Activated CD4-positive, CD25-positive, alpha-beta regulatory T cell treated with anti-CD3 and anti-CD28 coated beads, Interleukin-2, amount 50 U/mL, for 16 hours (primary cell): Measurements from ENCODE around the gene EDC3.
"Not testable (repeated sequence)": the region's sequence is repeated elsewhere in the genome, so short reads cannot be mapped to it uniquely, and the experiment has no call there.

Experiments used
- DNase-seq: peaks from one replicate; pipeline ENCODE4 v3.0.0-alpha.2; 2020; ENCODE audit warnings: low read depth, low spot score

EDC3 gene

DNA sequence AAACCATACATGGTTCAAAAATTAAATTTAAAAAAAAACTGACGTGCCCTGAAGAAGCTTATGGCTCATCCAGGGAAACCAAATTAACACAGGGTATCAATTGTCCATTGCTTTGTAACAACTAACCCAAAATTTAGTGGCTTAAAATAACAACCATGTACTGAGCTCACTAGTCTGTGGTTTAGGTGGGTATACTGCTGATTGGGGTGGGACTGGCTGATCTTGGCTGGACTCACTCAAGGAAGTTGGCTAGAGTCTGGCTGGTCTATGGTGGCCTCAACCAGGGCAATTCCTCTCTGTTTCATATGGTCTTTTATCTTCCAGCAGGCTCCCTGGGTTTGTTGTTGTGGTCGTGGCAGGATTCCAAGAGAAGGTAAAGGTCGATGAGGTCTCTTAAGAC lies 14.1 kb upstream of the EDC3 start:
- no peak for DNase-seq

DNA sequence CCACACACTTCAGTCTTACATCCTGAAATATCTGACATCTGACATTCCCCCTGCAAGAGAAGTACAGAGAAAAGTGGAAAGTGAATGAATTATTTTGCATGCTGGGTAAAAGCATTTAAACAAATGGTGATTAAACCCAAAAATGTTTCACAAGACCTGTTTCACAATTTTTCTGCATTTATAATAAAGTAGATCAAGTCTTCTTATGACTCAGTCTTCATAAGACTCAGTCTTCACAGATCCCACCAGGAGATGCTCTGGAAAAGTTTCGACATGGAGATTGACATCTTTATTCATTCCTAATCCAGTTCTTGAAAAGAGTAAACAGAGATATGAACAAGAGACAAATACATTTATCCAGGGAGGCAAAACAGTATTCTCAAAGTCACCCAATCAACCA lies 13.2 kb upstream of the EDC3 start:
- DNase-seq = no peak

DNA sequence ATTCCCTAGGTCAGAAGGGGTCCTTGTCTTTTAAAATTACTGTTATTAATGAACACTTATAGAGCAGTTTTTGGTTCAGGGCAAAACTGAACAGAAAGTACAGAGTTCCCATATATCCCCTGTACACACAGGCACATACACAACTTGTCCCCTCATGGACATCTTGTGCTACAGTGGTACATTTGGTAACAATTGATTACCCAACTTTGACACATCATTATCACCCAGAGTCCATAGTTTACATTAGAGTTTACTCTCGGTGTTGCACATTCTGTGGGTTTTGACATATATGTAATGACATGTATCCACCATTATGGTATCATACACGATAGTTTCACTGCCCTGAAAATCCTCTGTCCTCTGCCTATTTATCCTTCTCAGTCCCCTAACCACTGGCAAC lies 984 bp upstream of the EDC3 start:
- DNase-seq = no peak

DNA sequence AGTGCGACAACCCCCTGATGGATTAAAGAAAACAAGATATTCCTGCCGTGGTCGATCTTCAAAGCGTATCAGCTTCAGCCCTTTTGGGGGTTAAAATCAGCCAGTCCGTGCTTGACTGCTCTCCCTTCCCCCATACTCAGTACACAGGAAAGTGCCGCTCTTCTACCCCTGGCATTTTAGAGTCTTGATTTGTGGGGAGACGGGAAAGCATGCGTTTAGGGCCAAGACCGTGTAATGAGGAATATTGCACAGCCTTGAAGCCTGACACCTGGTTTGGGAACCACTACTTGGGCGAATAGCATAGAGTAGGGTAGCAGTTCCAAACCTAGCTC lies 540 bp upstream of the EDC3 start:
- no peak for DNase-seq

DNA sequence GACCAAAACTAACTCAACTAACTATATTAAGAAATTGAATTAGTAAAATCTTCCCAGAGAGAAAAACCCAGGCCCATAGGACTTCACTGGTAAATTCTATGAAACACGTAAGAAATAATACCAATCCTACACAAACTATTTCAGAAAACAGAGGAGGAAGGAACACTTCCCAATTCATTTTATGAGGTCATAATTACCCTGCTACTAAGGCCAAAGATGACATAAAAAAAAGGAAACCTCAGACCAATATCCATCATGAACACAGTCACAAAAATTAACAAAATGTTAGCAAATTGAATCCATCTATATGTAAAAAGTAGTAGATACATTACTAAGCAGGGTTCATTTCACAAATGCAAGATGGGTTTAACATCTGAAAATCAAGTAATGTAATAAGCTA lies 3.5 kb downstream of the EDC3 start:
- DNase-seq = no peak

DNA sequence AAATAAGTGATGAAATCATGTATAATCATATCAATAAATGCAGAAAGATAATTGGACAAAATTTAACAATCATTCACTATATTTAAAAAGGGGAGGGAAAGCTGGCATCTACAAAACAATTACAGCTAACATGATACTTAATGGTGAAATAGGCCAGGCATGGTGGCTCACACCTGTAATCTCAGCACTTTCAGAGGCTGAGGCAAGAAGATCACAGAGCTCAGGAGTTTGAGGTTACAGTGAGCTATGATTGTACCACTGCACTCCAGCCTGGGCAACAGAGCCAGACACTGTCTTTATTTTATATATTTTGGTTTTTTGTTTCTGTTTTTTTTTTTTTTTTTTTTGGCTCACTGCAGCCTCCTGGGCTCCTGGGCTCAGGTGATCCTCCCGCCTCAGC lies 12.1 kb downstream of the EDC3 start:
- no peak for DNase-seq

DNA sequence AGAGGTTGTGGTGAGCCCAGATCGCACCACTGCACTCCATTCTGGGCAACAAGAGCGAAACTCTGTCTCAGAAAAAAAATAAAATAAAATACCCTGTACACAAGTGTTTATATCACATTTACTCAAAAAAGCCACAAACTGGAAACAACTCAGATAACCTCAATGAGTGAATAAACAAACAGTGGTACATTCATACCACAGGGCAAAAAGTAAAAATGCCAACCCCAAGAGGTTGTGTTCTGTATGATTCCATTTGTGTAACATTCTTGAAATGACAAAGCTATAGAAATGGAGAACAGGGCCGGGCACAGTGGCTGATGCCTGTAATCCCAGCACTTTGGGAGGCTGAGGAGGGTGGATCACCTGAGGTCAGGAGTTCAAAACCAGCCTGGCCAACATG lies 12.9 kb downstream of the EDC3 start:
- no peak for DNase-seq

DNA sequence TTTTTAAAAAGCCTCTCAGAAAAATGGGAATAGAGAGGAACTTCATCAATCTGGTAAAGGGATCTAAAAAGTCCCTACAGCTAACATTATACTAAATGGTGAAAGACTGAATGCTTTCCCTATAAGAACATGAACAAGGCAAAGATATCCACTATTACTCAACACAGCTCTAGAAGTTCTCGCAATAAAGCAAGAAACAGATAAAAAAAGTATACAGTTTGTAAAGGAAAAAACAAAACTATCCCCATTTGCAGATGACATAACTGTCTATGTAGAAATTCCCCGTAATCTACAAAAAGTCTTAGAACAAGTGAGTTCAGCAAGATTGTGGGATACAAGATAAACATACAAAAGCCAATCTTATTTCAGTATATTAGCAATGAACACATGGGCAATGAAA lies 15.4 kb downstream of the EDC3 start:
- DNase-seq = no peak

DNA sequence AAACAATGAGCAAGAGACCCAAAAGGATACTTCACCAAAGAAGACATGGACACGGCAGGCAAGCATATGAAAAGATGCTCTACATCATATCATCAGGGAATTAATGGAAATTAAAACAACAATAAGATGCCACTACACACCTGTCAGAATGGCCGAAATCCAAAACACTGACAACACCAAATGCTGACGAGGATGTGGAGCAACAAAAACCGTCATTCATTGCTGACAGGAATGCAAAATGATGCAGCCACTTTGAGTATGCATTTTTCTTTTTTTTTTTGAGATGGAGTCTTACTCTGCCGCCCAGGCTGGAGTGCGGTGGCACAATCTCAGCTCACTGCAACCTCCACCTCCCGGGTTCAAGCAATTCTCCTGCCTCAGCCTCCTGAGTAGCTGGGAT lies 19.0 kb downstream of the EDC3 start:
- DNase-seq = no peak

DNA sequence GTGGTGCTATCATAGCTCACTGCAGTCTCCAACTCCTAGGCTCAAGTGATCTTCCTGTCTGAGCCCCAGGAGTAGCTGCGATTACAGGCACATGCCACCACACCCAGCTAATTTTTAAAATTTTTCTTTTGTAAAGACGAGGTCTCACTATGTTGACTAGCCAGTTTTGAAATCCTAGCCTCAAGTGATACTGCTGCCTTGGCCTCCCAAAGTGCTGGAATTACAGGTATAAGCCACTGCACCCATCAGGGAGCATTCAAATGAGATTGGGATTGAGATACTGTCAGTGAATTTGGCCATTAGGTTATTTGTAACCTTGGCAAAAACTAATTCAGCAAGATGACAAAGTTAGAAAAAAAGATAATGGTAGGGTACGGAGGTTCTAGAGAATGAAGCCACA lies 21.7 kb downstream of the EDC3 start:
- no peak for DNase-seq

DNA sequence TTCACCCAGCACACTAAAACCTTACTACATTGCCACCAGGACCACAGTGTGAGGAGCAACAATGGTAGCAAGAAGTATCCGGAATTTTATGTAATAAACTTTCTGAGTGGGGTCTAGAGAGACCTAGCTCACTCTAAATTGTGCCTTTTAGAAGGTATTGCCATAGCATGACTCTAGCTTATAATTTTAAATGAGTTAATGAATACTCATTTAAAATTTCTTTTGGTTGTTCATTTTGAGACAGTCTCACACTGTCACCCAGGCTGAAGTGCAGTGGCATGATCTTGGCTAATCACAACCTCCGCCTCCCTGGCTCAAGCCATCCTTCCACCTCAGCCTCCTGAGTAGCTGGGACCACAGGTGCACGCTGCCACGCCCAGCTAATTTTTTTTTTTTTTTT lies 26.2 kb downstream of the EDC3 start:
- DNase-seq = no peak

DNA sequence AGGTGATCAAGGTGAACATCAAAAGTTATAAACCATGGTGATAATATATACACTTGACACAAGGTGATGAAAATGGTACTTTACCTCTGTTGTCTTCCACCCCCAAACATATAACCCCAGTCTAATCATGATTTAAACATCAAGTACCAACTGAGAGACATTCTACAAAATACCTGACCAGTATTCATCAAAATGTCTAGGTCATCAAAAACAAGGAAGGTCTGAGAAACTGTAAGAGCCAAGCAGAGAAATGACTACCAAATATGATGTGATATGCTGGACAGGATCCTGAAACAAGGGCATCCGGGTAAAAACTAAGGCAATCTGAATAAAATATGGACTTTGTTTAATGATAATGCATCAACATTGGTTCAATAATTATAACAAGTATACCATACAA lies 27.8 kb downstream of the EDC3 start:
- DNase-seq = no peak

DNA sequence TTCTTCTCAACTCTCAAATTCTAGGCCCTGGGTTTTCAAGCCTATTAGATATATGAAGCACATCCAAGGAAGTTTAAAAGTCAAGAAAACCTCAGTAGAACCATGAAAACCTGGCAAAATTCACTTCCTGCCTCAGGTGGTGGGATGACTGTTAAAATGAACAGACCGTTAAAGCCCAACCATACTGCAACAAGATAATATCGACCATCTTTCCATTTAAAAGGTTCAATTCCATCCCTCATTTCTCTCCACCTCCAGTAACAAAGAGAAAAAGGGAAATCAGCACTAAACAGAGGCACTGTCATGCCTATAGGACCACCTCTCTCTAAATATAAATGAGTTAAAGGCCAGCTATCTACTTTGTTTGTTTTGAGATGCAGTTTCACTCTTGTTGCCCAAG lies 31.2 kb downstream of the EDC3 start:
- DNase-seq = no peak

DNA sequence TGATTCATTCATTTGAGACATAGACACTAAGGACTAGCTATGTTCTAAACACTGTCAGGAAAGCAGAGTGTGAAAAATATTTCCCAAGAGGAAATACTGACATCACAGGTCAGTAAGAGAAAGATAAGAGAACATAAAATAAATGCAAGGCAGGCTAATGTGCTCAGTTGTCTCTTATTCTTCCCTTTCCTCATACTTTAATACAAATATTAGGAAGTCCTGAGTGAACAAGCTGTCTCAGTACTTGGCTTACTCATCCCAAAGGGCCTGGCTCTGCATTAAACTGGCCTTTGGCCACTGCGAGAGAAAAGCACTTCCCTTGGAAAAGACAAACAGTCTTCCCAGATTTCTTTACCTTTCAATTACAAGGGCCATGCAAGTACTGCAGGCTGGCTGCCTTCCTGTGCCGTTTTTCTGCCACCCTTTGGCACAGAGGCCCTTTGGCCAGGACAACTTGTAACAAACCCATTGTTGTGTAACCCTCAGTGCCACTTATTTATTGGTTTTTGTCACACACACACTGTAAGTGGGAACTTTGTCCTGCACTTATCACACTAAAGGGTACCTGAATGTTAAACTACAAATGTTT lies 31.7 kb downstream of the EDC3 start:
- no peak for DNase-seq

DNA sequence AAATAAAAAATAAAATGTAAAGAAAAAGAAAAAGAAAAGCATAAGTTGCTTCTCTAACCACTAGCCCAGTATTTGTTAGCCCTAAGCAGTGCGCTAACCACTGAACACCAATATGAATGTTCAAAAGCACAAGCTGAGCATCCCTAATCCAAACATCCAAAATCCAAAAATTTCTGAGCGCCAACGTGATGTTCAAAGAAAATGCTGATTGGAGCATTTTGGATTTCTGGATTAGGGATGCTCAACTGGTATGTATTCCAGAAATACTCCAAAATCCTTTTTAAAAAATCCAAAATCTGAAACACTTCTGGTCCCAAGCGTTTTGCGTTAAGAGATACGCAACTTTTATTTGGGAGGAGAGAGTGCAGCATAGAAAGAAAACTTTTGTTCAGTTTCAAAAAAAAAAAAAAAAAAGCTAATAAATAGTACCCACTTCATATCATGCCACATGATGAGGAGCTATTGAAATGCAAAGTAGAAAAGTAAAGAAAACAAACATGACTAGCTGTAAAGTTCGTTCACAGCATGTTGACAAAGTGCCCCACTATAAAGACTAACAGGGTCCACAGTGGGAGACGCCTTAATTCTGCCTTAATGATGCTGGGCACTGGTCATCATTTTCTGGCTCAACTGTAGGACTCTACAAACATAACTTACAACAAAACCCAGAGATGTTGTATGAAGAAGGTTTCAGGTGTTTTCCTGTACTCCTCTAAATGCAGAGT lies 32.4 kb downstream of the EDC3 start:
- DNase-seq = no peak

DNA sequence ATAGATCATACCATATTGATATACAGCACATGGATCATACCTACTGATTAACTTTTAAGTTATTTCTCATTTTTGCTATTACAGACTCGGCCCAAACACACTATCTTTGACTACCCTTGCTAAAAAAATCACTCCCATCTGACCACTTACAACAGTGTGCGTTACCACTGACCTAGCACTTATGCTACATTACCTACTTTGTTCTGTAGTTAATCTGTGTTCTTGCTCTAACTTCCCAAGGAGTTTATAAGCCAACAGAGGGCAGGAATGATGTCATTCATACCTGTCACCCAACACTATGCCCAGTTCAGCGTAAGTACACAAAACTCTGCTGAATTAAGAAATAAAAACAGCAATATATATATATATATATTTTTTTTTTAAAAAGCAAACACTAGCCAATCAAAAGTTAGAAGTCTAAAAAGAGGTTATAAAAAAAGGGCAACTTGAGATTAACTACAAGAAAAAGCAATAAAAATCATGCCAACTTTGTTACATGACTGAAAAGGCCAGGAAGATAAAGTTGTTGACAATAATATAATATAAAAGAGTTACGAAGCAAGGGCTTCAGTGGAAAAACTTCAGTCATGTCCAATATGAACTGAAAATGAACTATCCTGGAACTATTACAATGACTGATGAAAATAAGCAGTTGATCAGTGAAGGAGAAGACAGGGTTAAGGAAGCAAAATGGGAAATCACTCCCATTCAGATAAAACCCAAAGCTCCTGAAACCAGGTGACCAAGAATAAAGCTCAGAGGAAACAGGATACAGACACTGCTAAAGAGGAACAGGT lies 33.6 kb downstream of the EDC3 start:
- no peak for DNase-seq

DNA sequence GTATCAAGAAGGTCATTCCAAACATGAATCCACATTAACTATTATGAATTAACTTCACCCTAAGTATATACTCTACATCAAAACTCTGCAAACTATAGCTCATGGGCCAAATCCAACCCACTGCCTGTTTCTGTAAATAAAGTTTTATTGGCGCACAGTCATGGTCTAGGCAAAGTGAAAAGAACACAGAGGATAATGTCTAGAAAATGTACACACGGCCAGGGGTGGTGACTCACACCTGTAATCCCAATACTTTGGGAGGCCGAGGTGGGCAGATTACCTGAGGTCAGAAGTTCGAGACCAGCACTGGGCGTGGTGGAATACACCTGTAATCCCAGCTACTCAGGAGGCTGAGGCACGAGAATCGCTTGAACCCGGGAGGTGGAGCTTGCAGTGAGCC lies 34.5 kb downstream of the EDC3 start:
- DNase-seq = not testable (repeated sequence)

DNA sequence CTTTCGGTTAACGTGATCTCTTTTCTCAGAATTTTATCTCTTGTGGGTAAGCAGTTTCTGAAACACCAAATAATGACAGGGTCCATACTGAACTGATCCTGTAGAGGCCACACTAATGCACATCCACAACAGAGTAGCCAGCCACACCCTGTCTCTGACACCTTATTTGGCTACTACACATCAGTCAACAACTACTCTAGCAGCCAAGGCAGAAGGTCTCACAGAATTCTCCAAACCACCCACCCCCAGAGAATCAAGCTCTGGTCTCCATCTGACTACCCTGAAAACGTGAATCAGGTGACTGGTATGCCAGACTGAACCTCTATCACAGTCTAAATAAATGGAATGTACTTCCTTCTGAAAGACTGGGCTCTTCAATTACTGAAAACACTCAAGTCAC lies 38.0 kb downstream of the EDC3 start:
- DNase-seq = no peak

DNA sequence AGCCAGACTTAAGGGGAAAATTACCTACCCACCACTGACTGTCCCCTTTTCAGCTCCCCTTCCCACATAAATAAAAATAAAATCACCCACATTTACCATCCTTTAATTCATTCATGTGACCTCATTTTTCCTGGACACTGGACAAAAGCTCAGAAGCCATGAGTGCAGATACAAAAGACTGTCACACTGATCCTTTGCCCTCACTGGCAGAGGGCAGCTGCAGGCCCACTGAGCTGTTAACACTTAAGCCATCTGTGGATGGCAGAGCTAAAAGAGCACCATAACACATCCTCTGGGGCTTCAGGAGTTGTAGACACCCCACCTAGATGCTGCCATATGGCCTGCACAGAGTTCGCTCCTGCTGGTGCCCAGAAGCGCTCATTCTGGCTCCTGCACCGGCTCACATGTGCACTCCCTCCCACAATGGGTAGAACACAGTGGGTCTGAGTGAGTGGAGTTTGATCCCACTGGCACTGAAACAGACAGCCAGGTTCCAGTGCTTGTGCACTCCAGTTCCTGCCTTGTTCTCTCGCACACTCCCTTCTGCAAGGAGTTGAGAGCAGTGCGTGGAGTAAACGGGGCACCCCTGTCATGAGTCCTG lies 38.8 kb downstream of the EDC3 start:
- no peak for DNase-seq

DNA sequence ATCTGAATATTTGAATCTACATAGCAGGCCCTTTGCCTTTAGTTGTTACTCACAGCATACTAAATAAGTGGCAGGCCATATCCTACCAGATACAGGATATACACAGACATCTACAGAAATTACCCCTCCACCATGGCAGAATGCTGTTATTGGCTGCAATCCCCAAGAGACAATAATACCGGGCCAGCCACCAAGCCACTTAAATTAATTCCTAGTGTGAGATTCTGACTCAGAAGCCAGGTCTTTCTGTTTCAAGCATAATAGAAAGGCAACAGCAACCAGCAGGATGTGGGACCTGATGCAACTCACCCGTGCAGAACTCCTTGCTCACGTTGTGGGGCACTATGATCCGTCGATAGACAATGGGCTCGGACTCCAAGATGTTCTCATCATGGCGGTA lies 40.4 kb downstream of the EDC3 start:
- no peak for DNase-seq

DNA sequence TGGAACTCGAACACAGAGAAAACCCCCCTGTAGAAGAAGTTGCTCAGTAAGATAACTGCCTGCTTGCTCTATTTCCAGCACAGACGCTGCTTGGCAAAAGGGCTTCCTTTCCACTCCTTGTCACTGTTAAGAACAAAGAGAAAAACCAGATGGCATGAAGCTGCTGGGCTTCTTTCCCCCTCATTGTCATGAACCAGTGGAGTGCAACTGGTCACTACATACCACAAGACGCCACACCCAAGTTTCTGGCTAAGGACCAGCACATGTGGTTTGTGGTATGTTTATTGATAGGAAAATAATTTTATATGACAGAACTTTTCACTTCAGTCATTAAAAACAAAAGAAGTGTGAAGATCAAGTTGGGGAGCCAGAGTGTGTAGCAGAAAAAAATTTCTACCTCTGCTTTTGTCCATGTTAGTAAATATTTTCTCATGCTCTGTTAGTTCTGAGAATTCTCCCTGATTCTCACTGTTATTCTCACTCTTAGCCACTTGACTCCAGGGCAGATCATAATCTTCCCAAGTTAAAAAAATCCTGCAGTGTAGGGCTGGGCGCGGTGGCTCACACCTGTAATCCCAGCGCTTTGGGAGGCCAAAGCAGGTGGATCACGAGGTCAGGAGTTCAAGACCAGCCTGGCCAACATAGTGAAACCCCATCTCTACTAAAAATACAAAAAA lies 42.3 kb downstream of the EDC3 start:
- no peak for DNase-seq

DNA sequence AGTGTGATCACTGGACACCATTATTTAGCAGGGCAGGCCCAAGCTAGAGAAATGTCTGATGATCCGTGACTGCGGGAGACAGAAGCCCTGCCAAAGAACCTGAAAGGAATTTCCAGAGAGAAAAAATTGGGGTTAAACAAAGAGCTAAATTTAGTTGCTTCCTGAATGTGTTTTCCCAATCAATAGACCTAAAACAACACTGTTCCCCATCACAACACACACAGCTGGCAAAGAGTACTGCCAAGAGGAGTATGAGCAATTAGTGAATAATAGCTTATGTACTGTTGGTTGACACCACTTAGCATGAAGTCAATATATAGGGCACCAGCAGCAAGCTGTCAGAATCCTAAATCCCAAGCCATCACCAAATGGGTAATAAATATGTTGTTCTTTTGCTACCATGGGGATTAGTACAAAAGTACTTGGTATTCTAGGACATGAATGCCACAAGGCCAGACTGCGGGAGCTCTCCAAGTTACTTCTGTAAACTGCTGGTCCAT lies 44.5 kb downstream of the EDC3 start:
- no peak for DNase-seq
